Activated CD8-positive, alpha-beta memory T cell treated with anti-CD3 and anti-CD28 coated beads for 4 hours (primary cell): ENCODE measurements around the gene UGT2B7.

ENCODE experiments used
- DNase-seq, 2 donors: peaks; one replicate each; pipeline ENCODE4 v3.0.0-alpha.2; 2020; ENCODE audit warnings: low read depth in 2 of 2

Gene UGT2B7

DNA sequence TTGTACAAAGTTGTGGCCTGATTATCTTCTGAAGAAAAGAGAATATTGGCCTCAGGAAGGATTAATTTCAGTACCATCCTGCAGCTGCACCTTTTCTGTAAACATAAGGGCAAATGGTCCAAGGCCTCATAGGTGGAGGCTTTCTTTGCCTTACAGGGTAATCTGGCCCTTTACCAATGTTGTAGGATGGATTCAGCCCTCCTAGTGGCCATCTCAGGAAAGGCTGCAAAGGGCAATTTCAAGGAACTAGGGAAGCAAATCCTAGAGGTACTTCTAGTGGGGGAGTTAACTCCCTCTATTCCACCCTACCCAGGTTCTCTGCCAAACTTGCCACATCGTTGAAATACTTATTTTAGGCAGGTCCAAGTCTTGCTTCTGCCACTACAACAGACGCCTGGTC, 60.6 kb downstream of the UGT2B7 start:
- no peak for DNase-seq
